GOT3 (cell line): ENCODE results near the gene MYOD1.

Experiments
- DNase-seq: peaks from one replicate; lab custom pipeline; 2025; ENCODE audit warnings: mixed read lengths; lab: John Stamatoyannopoulos, UW

MYOD1 gene

GRCh38 chr11:17702876-17703275 lies 16.5 kb upstream of the MYOD1 start:
- no peak for DNase-seq

- no peak for DNase-seq
Observed at GRCh38 chr11:17703951-17704350, 15.4 kb upstream of the MYOD1 start.

- no peak for DNase-seq
Observed at GRCh38 chr11:17707830-17708229, 11.5 kb upstream of the MYOD1 start.

DNA sequence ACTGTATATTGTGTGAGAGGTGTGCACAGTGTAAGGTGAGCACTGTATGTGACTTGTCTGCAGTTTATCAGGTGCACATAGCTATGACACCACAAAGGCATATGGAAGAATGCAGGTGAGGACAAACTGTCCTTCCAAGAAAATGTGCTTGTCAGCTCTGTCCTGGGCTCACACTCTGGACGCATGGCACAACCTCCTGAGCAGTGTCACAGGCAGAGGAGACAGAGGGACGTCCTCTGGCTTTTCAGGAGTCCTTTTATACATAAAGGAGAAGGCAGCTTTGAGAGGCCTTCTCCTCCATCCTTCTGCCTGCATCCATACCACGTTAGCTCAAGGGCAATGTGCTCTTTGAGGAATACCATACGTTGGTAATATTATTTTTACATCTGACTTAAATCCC lies 7.5 kb upstream of the MYOD1 start:
- DNase-seq: no peak

GRCh38 chr11:17713851-17714250 lies 5.5 kb upstream of the MYOD1 start:
- no peak for DNase-seq

DNA sequence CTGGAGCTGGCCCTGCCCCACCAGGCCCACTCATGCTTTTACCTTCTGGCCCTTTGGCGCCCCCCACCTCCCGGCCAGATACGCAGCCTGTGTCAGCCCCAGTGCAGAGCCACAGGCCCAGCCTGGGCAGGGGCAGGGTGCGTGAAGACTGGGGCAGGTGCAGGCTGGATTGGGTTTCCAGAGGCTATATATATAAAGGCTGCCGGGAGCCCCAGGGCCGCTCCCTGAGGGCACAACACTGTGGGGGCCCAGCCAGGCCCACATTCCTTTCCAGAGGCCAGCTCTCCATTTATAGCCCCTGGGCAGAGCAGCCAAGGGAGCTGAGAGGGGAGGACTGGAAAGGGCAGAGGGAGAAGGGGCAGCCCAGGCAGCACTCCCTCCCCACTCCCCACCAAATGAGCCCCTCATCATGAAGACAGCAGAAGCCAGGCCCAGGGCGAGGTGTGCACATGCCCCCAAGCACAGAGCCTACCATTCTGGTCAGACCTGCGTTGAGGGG lies 5.0 kb upstream of the MYOD1 start:
- DNase-seq: no peak

- no peak for DNase-seq
Observed at GRCh38 chr11:17714870-17715269, 4.5 kb upstream of the MYOD1 start.

GRCh38 chr11:17716807-17717206 lies 2.6 kb upstream of the MYOD1 start:
- no peak for DNase-seq

DNA sequence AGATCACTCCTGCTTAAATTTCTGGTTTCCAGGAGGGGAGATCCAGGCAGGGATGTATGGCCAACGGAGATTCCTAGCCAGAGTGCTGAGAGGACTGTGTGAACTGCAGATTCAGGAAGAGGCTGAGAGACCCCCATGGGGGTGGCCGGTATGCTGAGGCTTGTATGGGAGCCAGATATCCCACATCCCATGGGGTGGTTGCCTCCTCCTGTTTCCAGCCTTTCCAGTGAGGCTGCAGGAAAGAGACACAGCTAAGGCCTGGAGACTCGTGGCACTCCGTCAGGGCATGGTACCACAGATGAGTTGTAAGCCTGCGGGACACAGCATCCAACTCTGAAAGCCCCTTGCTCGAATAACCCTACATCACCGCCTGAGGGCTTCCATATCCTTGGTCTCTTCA lies 1.4 kb upstream of the MYOD1 start:
- DNase-seq: no peak

DNA sequence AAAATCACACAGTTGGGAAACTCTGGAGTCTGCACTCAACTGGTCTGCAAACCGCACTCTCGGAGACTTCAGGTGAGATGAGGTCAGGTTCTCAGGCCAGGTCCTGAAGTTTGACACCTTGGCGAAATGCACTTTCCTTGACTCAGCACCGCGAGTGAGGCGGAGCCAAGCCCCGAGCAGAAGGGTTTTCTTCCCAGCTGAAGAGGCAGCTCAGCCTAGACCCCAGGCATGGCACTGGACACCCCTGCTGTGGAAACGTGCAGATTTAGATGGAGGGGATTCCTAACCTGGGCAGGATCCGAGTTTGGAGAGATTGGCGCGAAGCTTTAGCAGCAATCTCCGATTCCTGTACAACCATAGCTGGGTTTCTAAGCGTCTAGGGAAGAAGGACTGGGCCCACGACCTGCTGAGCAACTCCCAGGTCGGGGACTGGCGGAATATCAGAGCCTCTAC lies 835 bp upstream of the MYOD1 start:
- no peak for DNase-seq

GRCh38 chr11:17719938-17720795 lies 796 bp downstream of the MYOD1 start:
- no peak for DNase-seq

DNA sequence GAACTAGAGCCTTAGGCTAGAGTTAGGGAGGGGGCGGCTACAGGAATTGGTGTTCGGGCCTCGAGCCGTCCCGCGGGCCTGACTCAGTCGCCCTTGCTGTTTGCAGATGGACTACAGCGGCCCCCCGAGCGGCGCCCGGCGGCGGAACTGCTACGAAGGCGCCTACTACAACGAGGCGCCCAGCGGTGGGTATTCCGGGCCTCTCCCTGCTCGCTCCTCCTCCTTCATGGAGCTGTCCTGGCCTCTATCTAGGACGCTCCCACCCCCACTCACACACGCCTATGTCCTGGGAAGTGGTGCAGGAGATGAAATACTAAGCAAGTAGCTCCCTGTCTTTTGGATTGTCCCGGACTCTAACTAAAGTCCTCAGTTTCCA lies 1.4 kb downstream of the MYOD1 start:
- DNase-seq: no peak

DNA sequence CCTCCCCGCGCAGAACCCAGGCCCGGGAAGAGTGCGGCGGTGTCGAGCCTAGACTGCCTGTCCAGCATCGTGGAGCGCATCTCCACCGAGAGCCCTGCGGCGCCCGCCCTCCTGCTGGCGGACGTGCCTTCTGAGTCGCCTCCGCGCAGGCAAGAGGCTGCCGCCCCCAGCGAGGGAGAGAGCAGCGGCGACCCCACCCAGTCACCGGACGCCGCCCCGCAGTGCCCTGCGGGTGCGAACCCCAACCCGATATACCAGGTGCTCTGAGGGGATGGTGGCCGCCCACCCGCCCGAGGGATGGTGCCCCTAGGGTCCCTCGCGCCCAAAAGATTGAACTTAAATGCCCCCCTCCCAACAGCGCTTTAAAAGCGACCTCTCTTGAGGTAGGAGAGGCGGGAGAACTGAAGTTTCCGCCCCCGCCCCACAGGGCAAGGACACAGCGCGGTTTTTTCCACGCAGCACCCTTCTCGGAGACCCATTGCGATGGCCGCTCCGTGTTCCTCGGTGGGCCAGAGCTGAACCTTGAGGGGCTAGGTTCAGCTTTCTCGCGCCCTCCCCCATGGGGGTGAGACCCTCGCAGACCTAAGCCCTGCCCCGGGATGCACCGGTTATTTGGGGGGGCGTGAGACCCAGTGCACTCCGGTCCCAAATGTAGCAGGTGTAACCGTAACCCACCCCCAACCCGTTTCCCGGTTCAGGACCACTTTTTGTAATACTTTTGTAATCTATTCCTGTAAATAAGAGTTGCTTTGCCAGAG lies 2.0 kb downstream of the MYOD1 start:
- DNase-seq: no peak

DNA sequence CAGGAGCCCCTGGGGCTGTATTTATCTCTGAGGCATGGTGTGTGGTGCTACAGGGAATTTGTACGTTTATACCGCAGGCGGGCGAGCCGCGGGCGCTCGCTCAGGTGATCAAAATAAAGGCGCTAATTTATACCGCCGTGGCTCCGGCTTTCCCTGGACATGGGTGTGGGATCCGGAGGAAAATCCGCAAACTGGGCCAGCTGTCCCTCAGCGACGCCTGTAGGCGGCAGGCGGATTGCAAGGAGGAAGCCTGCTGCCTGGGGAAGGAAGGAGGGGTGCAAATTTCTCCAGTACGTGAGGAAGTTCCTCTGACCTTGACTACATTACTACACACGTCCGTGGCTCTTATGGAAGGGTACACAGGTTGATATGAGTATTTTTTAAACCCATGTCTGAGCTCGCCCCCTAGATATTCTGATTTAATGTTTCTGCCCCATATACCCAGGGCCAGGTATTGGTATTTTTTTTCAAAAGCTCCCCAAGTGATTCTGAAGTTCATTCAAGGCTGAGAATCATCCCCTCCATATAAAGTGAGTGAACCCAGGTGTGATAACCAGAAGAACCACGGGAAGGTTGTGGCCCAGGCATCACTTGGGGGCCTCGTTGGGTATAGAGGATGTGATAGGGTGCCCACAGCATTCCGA lies 2.8 kb downstream of the MYOD1 start:
- DNase-seq: no peak

- DNase-seq: no peak
Observed at GRCh38 chr11:17724020-17724908, 4.9 kb downstream of the MYOD1 start.

- no peak for DNase-seq
Observed at GRCh38 chr11:17725174-17725573, 5.8 kb downstream of the MYOD1 start.

GRCh38 chr11:17730137-17730536 lies 10.8 kb downstream of the MYOD1 start:
- DNase-seq: no peak

GRCh38 chr11:17730608-17731462 lies 11.5 kb downstream of the MYOD1 start:
- DNase-seq: no peak

DNA sequence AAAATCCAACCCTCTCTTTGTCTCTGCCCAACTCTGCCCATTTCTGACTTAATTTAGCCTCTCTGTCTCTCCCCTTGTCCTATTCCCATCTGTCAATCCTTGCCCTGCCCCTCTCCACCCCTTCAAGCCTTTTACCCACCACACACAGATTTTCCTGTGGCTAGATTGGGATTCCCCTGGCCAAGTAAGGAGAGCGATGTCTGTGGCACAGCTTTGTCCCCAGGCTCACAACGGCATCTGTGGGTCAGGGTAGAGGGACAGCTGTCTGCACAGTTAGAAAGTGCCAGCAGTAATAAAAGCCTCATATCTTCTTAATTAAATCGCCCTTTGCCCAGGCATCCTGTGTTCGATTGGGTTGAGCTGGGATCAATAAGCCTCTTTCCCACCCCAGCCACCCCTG lies 13.9 kb downstream of the MYOD1 start:
- DNase-seq: no peak

GRCh38 chr11:17734418-17734911 lies 15.1 kb downstream of the MYOD1 start, which contains the start of gene KCNC1:
Gene KCNC1 (plus strand): TSS chr11:17734781. CDS start chr11:17736003, 1,222 bp downstream.
- DNase-seq: no peak
